Activated naive CD4-positive, alpha-beta T cell treated with anti-CD3 and anti-CD28 coated beads, Interleukin-2, amount 10 ng/mL, durations not matched to agents 7 days and 5 days (primary cell): ENCODE measurements around the gene ACKR3.

Experiments used
- CTCF ChIA-PET: fragments of 350-600 bp; sonication (Branson Sonifier 250); formaldehyde crosslinking; loops from one replicate; lab custom pipeline; 2021; ENCODE audit warnings: antibody characterized with exemption; lab: Charles Lee
- DNase-seq: peaks from one replicate; pipeline ENCODE4 v3.0.0-alpha.2; 2020
- H3K27ac Mint-ChIP-seq: one replicate; pipeline ENCODE4 v1.8.0; 2021; ENCODE audit warnings: mild to moderate bottlenecking, moderate library complexity, mixed read lengths
- H3K27me3 Mint-ChIP-seq: one replicate; pipeline ENCODE4 v1.8.0; 2021; ENCODE audit warnings: mild to moderate bottlenecking, mixed read lengths
- H3K36me3 Mint-ChIP-seq: one replicate; pipeline ENCODE4 v1.8.0; 2021; ENCODE audit warnings: mixed read lengths
- H3K4me1 Mint-ChIP-seq: one replicate; pipeline ENCODE4 v1.8.0; 2021; ENCODE audit warnings: mixed read lengths
- H3K4me3 Mint-ChIP-seq: one replicate; pipeline ENCODE4 v1.8.0; 2021; ENCODE audit warnings: mild to moderate bottlenecking, moderate library complexity, mixed read lengths
- H3K9me3 Mint-ChIP-seq: one replicate; pipeline ENCODE4 v1.8.0; 2021; ENCODE audit warnings: mixed read lengths

ACKR3 gene

GRCh38 chr2:236569573-236569973 lies at the start of gene ACKR3:
ACKR3 (plus strand) TSS chr2:236569825; CDS start chr2:236580466, 10,641 bp downstream.
- Mint-ChIP-seq H3K27ac (peak within 1 kb of the TSS; percentile 66), H3K4me1 (peaks cover 35% of the 10 kb centered on the region), H3K9me3 (no peaks in the 10 kb centered on the region), H3K36me3 (peaks cover 4% of the 10 kb centered on the region), H3K27me3 (peaks cover 25% of the 10 kb centered on the region), H3K4me3 (peak within 1 kb of the TSS; percentile 38)
- CTCF ChIA-PET: interaction anchor here (0.6 to 7.8 kb wide), 20 partner anchors 11 to 493 kb away, joined by 3 to 214 read pairs (median 6); a partner anchor contains a TSS
- DNase-seq: peak; percentile 85

- Mint-ChIP-seq H3K36me3 (no peaks in the 10 kb centered on the region), H3K27me3 (peaks cover 56% of the 10 kb centered on the region), H3K4me1 (peaks cover 3% of the 10 kb centered on the region), H3K9me3 (no peaks in the 10 kb centered on the region), H3K4me3 (no peak overlapping the region), H3K27ac (no peak overlapping the region)
- no peak for DNase-seq
- CTCF ChIA-PET: interaction anchor here (1.3 to 3.1 kb wide), 3 partner anchors 8 to 48 kb away, joined by 3 to 18 read pairs (median 7); partner anchors contain the start of gene ACKR3
Observed at GRCh38 chr2:236521556-236521955, 48.1 kb upstream of the ACKR3 start.

GRCh38 chr2:236523249-236523648 lies 46.4 kb upstream of the ACKR3 start:
- Mint-ChIP-seq H3K4me3 (no peak overlapping the region), H3K9me3 (no peaks in the 10 kb centered on the region), H3K4me1 (peaks cover 3% of the 10 kb centered on the region), H3K36me3 (no peaks in the 10 kb centered on the region), H3K27me3 (peaks cover 59% of the 10 kb centered on the region), H3K27ac (no peak overlapping the region)
- DNase-seq: no peak
- CTCF ChIA-PET: interaction anchor here (3.1 kb wide), 1 partner anchor 10 kb away, joined by 18 read pairs; no protein-coding TSS in a partner anchor

- peaks cover 3% of the 10 kb centered on the region for H3K4me1 Mint-ChIP-seq
- no peak overlapping the region for H3K27ac Mint-ChIP-seq
- peaks cover 46% of the 10 kb centered on the region for H3K27me3 Mint-ChIP-seq
- H3K36me3 Mint-ChIP-seq: no peaks in the 10 kb centered on the region
- H3K4me3 Mint-ChIP-seq: no peak overlapping the region
- no peaks in the 10 kb centered on the region for H3K9me3 Mint-ChIP-seq
- DNase-seq: no peak
- CTCF ChIA-PET: interaction anchor here (0.6 kb wide), 1 partner anchor 13 kb away, joined by 4 read pairs; no protein-coding TSS in a partner anchor
Observed at GRCh38 chr2:236525411-236525997, 44.1 kb upstream of the ACKR3 start.

- Mint-ChIP-seq H3K36me3 (no peaks in the 10 kb centered on the region), H3K27me3 (peaks cover 38% of the 10 kb centered on the region), H3K9me3 (no peaks in the 10 kb centered on the region), H3K4me3 (no peak overlapping the region), H3K4me1 (peaks cover under 1% of the 10 kb centered on the region), H3K27ac (no peak overlapping the region)
- no peak for DNase-seq
- CTCF ChIA-PET: interaction anchor here (1.6 to 2.9 kb wide), 2 partner anchors 13 to 24 kb away, joined by 3 to 18 read pairs; no protein-coding TSS in a partner anchor
Observed at GRCh38 chr2:236526455-236527158, 43.0 kb upstream of the ACKR3 start.

- H3K4me3 Mint-ChIP-seq: no peak overlapping the region
- H3K36me3 Mint-ChIP-seq: no peaks in the 10 kb centered on the region
- H3K27ac Mint-ChIP-seq: no peak overlapping the region
- DNase-seq: no peak
- peaks cover 33% of the 10 kb centered on the region for H3K27me3 Mint-ChIP-seq
- CTCF ChIA-PET: interaction anchor here (1.3 to 2.9 kb wide), 3 partner anchors 9 to 24 kb away, joined by 3 to 18 read pairs (median 6); no protein-coding TSS in a partner anchor
- peaks cover 4% of the 10 kb centered on the region for H3K4me1 Mint-ChIP-seq
- no peaks in the 10 kb centered on the region for H3K9me3 Mint-ChIP-seq
Observed at GRCh38 chr2:236527159-236527630, 42.4 kb upstream of the ACKR3 start.

- Mint-ChIP-seq H3K27ac (no peak overlapping the region), H3K9me3 (no peaks in the 10 kb centered on the region), H3K36me3 (no peaks in the 10 kb centered on the region), H3K27me3 (peaks cover 24% of the 10 kb centered on the region), H3K4me1 (peaks cover 4% of the 10 kb centered on the region), H3K4me3 (no peak overlapping the region)
- CTCF ChIA-PET: interaction anchor here (2.2 kb wide), 1 partner anchor 39 kb away, joined by 12 read pairs; the partner anchor contains the start of gene ACKR3
- no peak for DNase-seq
Observed at GRCh38 chr2:236529606-236530005, 40.0 kb upstream of the ACKR3 start.

GRCh38 chr2:236530512-236530911 lies 39.1 kb upstream of the ACKR3 start:
- Mint-ChIP-seq H3K36me3 (no peaks in the 10 kb centered on the region), H3K27me3 (peaks cover 20% of the 10 kb centered on the region), H3K4me3 (no peak overlapping the region), H3K27ac (no peak overlapping the region), H3K4me1 (peaks cover 11% of the 10 kb centered on the region), H3K9me3 (no peaks in the 10 kb centered on the region)
- CTCF ChIA-PET: interaction anchor here (1.6 to 2.2 kb wide), 2 partner anchors 17 to 38 kb away, joined by 6 to 12 read pairs; partner anchors contain the start of gene ACKR3
- DNase-seq: no peak

GRCh38 chr2:236531195-236531594 lies 38.4 kb upstream of the ACKR3 start:
- Mint-ChIP-seq H3K27ac (no peak overlapping the region), H3K4me3 (no peak overlapping the region), H3K9me3 (no peaks in the 10 kb centered on the region), H3K27me3 (peaks cover 19% of the 10 kb centered on the region), H3K36me3 (no peaks in the 10 kb centered on the region), H3K4me1 (peaks cover 18% of the 10 kb centered on the region)
- DNase-seq: no peak
- CTCF ChIA-PET: interaction anchor here (0.6 to 2.2 kb wide), 4 partner anchors 9 to 40 kb away, joined by 3 to 12 read pairs (median 4); partner anchors contain the start of gene ACKR3

- Mint-ChIP-seq H3K9me3 (no peaks in the 10 kb centered on the region), H3K4me1 (peaks cover 26% of the 10 kb centered on the region), H3K4me3 (no peak overlapping the region), H3K27me3 (peaks cover 12% of the 10 kb centered on the region), H3K36me3 (peaks cover under 1% of the 10 kb centered on the region), H3K27ac (no peak overlapping the region)
- DNase-seq: no peak
- CTCF ChIA-PET: interaction anchor here (0.8 to 1.6 kb wide), 2 partner anchors 19 to 39 kb away, joined by 3 to 6 read pairs; no protein-coding TSS in a partner anchor
Observed at GRCh38 chr2:236531996-236532395, 37.6 kb upstream of the ACKR3 start.

GRCh38 chr2:236533343-236533742 lies 36.3 kb upstream of the ACKR3 start:
- H3K27ac Mint-ChIP-seq: no peak overlapping the region
- H3K27me3 Mint-ChIP-seq: peaks cover 12% of the 10 kb centered on the region
- H3K9me3 Mint-ChIP-seq: no peaks in the 10 kb centered on the region
- CTCF ChIA-PET: no interaction called here
- peaks cover 1% of the 10 kb centered on the region for H3K36me3 Mint-ChIP-seq
- no peak overlapping the region for H3K4me3 Mint-ChIP-seq
- H3K4me1 Mint-ChIP-seq: peaks cover 27% of the 10 kb centered on the region
- DNase-seq: no peak

- peaks cover 8% of the 10 kb centered on the region for H3K27me3 Mint-ChIP-seq
- H3K9me3 Mint-ChIP-seq: peaks cover 3% of the 10 kb centered on the region
- DNase-seq: no peak
- no peak overlapping the region for H3K4me3 Mint-ChIP-seq
- no peak overlapping the region for H3K27ac Mint-ChIP-seq
- CTCF ChIA-PET: interaction anchor here (1.9 to 3.6 kb wide), 2 partner anchors 17 to 22 kb away, joined by 5 to 22 read pairs; no protein-coding TSS in a partner anchor
- H3K36me3 Mint-ChIP-seq: peaks cover 8% of the 10 kb centered on the region
- peaks cover 40% of the 10 kb centered on the region for H3K4me1 Mint-ChIP-seq
Observed at GRCh38 chr2:236535024-236535423, 34.6 kb upstream of the ACKR3 start.

- Mint-ChIP-seq H3K27me3 (peaks cover 8% of the 10 kb centered on the region), H3K4me1 (peaks cover 57% of the 10 kb centered on the region), H3K36me3 (peaks cover 25% of the 10 kb centered on the region), H3K27ac (peak overlapping the region; percentile 94), H3K4me3 (peak overlapping the region; percentile 99), H3K9me3 (peaks cover 12% of the 10 kb centered on the region)
- peak; percentile 75 for DNase-seq
- CTCF ChIA-PET: interaction anchor here (0.5 to 3.9 kb wide), 6 partner anchors 9 to 391 kb away, joined by 3 to 23 read pairs (median 8); partner anchors contain the start of gene ACKR3
Observed at GRCh38 chr2:236536727-236537398, 32.8 kb upstream of the ACKR3 start.
